ENCODE measurements around the gene ZNF582.

DNA sequence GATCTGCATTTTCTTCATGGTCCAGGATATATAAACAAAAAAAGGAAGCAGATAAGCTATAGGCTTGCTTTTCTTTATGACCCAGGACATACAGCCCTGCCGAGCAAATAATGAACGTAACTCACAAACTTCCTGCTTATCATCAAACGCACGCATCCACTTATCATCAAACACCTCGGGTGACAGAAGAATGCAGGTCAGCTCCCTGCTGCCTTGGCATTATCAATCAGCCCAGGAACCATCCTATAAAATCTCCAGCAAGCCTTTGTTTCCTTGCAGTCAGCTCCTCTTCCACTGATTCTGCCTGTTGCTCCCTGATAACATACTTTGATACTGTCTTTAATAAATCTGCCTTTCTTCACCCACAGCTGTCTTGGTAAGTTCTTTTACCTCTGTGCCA lies 5.5 kb upstream of the ZNF582 start:
- TF ChIP-seq CTCF (IDR thresholded peaks at IDR 0.05) (no peak), POLR2A (IDR thresholded peaks at IDR 0.05) (no peak)
